IMR-90 (cell line): ENCODE measurements around the gene GLMN. TPM values are rescaled to one million over a fixed set of nuclear protein-coding genes. Genes with fewer than 3 reads are reported as not detected.

Source experiments
- ATAC-seq: fragments of 200-7000 bp; cut with Tn5 transposase; 2 replicates; pipeline ENCODE4 v1.9.1; 2020; ENCODE audit warnings: low read depth, mild to moderate bottlenecking, moderate library complexity
- BruUV-seq: library from RNA; stranded (reverse); fragments of 400-500 nt; replicated peaks from 2 replicates; lab custom pipeline; 2021; lab: Mats Ljungman, UMichigan
- CTCF ChIA-PET: fragments of 300-600 bp; formaldehyde crosslinking; extraction: SDS; loops from one replicate; lab custom pipeline; 2021; ENCODE audit warnings: antibody characterized with exemption; lab: Yijun Ruan, JAX
- POLR2A ChIA-PET: fragments of 300-600 bp; sonication (Branson Sonifier 250); formaldehyde crosslinking; loops from one replicate; lab custom pipeline; 2022; ENCODE audit warnings: antibody characterized with exemption; ENCODE audit not compliant: unreplicated experiment; lab: Charles Lee
- DNase-seq: peaks from one replicate; pipeline ENCODE4 v3.0.0; 2013
- H2AFZ ChIP-seq: replicated peaks from 2 replicates; pipeline ENCODE3; 2013; ENCODE audit warnings: low read length, mild to moderate bottlenecking; ENCODE audit not compliant: poor library complexity
- H2AK5ac ChIP-seq: 2 replicates; pipeline ENCODE4 v1.6.1; 2013; ENCODE audit warnings: low read depth, low read length, inconsistent platforms
- H2AK9ac ChIP-seq: replicated peaks from 2 replicates; pipeline ENCODE3; 2013; ENCODE audit warnings: mild to moderate bottlenecking, low read depth, low read length, moderate library complexity; ENCODE audit not compliant: poor library complexity
- H2BK120ac ChIP-seq: 2 replicates; pipeline ENCODE4 v1.6.1; 2013; ENCODE audit warnings: low read depth, low read length, inconsistent platforms
- H2BK15ac ChIP-seq: 3 replicates; pipeline ENCODE4 v1.6.1; 2013; ENCODE audit warnings: low read depth, low read length, inconsistent platforms
- H2BK20ac ChIP-seq: 2 replicates; pipeline ENCODE4 v1.6.1; 2013; ENCODE audit warnings: low read depth, mild to moderate bottlenecking, inconsistent platforms, low read length, moderate library complexity
- H2BK5ac ChIP-seq: 2 replicates; pipeline ENCODE4 v1.6.1; 2013; ENCODE audit warnings: mild to moderate bottlenecking, low read depth, low read length, inconsistent platforms; ENCODE audit not compliant: poor library complexity, severe bottlenecking
- H3K14ac ChIP-seq: replicated peaks from 2 replicates; pipeline ENCODE4 v1.6.1; 2013; ENCODE audit warnings: low read depth, low read length, inconsistent platforms
- H3K18ac ChIP-seq: 2 replicates; pipeline ENCODE4 v1.6.1; 2013; ENCODE audit warnings: low read depth, low read length, control low read depth
- H3K23ac ChIP-seq: 2 replicates; pipeline ENCODE4 v1.6.1; 2013; ENCODE audit warnings: low read depth, low read length, inconsistent platforms
- H3K27ac ChIP-seq: 2 replicates; pipeline ENCODE4 v1.5.1; 2013; ENCODE audit warnings: mild to moderate bottlenecking, control low read depth, low read length; ENCODE audit not compliant: insufficient read depth
- H3K27me3 ChIP-seq: 2 replicates; pipeline ENCODE4 v1.6.1; 2013; ENCODE audit warnings: low read length; ENCODE audit not compliant: control insufficient read depth, insufficient read depth
- H3K36me3 ChIP-seq: 2 replicates; pipeline ENCODE4 v1.6.1; 2013; ENCODE audit warnings: low read length, mixed read lengths; ENCODE audit not compliant: control insufficient read depth, insufficient read depth
- H3K4ac ChIP-seq: 2 replicates; pipeline ENCODE4 v1.6.1; 2013; ENCODE audit warnings: low read depth, low read length, inconsistent platforms
- H3K4me1 ChIP-seq: 2 replicates; pipeline ENCODE4 v1.6.1; 2013; ENCODE audit warnings: low read length, mixed read lengths; ENCODE audit not compliant: control insufficient read depth, insufficient read depth
- H3K4me2 ChIP-seq: 2 replicates; pipeline ENCODE4 v1.6.1; 2013; ENCODE audit warnings: low read depth, mild to moderate bottlenecking, control low read depth, low read length, moderate library complexity
- H3K4me3 ChIP-seq: 2 replicates; pipeline ENCODE4 v1.5.1; 2013; ENCODE audit warnings: low read depth, mild to moderate bottlenecking, control low read depth, low read length, moderate library complexity; ENCODE audit not compliant: insufficient read depth
- H3K56ac ChIP-seq: 2 replicates; pipeline ENCODE4 v1.6.1; 2013; ENCODE audit warnings: low read length, inconsistent platforms; ENCODE audit not compliant: insufficient read depth; ENCODE audit errors: extremely low read depth
- H3K79me1 ChIP-seq, 2 experiments: 2 replicates each; pipeline ENCODE4 v1.6.1; 2013; ENCODE audit warnings: low read length in 2 of 2, inconsistent platforms in 1 of 2, low read depth in 1 of 2
- H3K9ac ChIP-seq: 2 replicates; pipeline ENCODE4 v1.6.1; 2013; ENCODE audit warnings: low read depth, low read length, control low read depth
- H3K9me1 ChIP-seq: 2 replicates; pipeline ENCODE4 v1.6.1; 2013; ENCODE audit warnings: low read length, inconsistent platforms; ENCODE audit not compliant: insufficient read depth
- H3K9me3 ChIP-seq: 2 replicates; pipeline ENCODE4 v1.6.1; 2013; ENCODE audit warnings: low read length; ENCODE audit not compliant: control insufficient read depth, insufficient read depth
- H4K20me1 ChIP-seq: 2 replicates; pipeline ENCODE4 v1.6.1; 2013; ENCODE audit warnings: low read length, inconsistent platforms; ENCODE audit not compliant: insufficient read depth
- H4K5ac ChIP-seq: 2 replicates; pipeline ENCODE4 v1.6.1; 2013; ENCODE audit warnings: mild to moderate bottlenecking, low read depth, low read length, control low read depth
- H4K8ac ChIP-seq, 2 experiments: 2 replicates each; pipeline ENCODE4 v1.6.1; 2013; ENCODE audit warnings: low read depth in 2 of 2, low read length in 2 of 2, control low read depth in 1 of 2, inconsistent platforms in 1 of 2
- H4K91ac ChIP-seq: 2 replicates; pipeline ENCODE4 v1.6.1; 2013; ENCODE audit warnings: low read depth, low read length, inconsistent platforms; ENCODE audit not compliant: insufficient read depth
- MXI1 ChIP-seq: IDR thresholded peaks from 2 replicates; pipeline ENCODE4 v1.6.1; 2012; ENCODE audit warnings: low read depth, mild to moderate bottlenecking, low read length, moderate library complexity, borderline replicate concordance
- RCOR1 ChIP-seq: IDR thresholded peaks from 2 replicates; pipeline ENCODE4 v1.6.1; 2012; ENCODE audit warnings: mild to moderate bottlenecking, low read length, improper control_type of control experiment; ENCODE audit not compliant: insufficient replicate concordance
- USF2 ChIP-seq: fragments of 150-350 bp; IDR thresholded peaks from 2 replicates; pipeline ENCODE4 v1.6.1; 2017; ENCODE audit warnings: mild to moderate bottlenecking, antibody characterized with exemption, low read length, low read depth
- WGBS, 2 experiments: methylation state at CpG; one replicate each; pipeline versions ENCODE4 v1.1.5 to v1.1.7; 2013; ENCODE audit warnings: missing lambda C conversion rate in 2 of 2; ENCODE audit not compliant: insufficient read length in 1 of 2; ENCODE audit errors: extremely low coverage in 2 of 2; 5-methylcytosine and 5-hydroxymethylcytosine counted together
- dilution Hi-C: fragments of 300-500 bp; cut with HindIII; formaldehyde crosslinking; loops from one replicate; pipeline ENCODE4 v1.14.3; 2018; ENCODE audit warnings: low sequenced_read_pairs; ENCODE audit not compliant: unreplicated experiment
- in situ Hi-C: fragments of 300-500 bp; cut with MboI; formaldehyde crosslinking; loops from 3 replicates; pipeline ENCODE4 v1.14.3; 2019; ENCODE audit warnings: low sequenced_read_pairs, inconsistent platforms, mixed read lengths
- intact Hi-C: fragments of 100-400 bp; cut with micrococcal nuclease; formaldehyde crosslinking; loops from 2 replicates; pipeline ENCODE4 v1.10.0; 2022
- polyA plus RNA-seq, 3 experiments: library from polyadenylated mRNA; depleted of rRNA; stranded (reverse); fragments of >200 nt; gene quantifications; 2 replicates each; pipeline ENCODE4 v1.2.3, GENCODE V29; 2012; ENCODE audit warnings: low replicate concordance in 1 of 3
- total RNA-seq: library from RNA; depleted of rRNA; stranded (reverse); fragments of >200 nt; gene quantifications from 2 replicates; pipeline ENCODE4 v1.2.3, GENCODE V29; 2012

The GLMN gene
- total and polyA plus RNA-seq, 2 of the 4 experiments (the other 2 are of a cell fraction), result 4.1 to 4.7 TPM

- intact Hi-C loops, result no loop called here
- Histone ChIP-seq H2BK15ac (no peak overlapping the region), H3K27ac (no peak overlapping the region), H3K36me3 (peaks cover 22% of the 10 kb centered on the region), H2AFZ (no peak overlapping the region), H3K4me1 (no peaks in the 10 kb centered on the region), H3K14ac (no peak overlapping the region), H2BK20ac (no peak overlapping the region), H2BK5ac (no peak overlapping the region), H4K5ac (no peak overlapping the region), H3K9me3 (peaks cover 7% of the 10 kb centered on the region), H3K23ac (no peak overlapping the region), H3K4me3 (no peak overlapping the region), H2BK120ac (no peak overlapping the region), H3K9me1 (no peaks in the 10 kb centered on the region), H2AK5ac (no peak overlapping the region), H3K9ac (no peak overlapping the region), H4K91ac (no peak overlapping the region), H4K20me1 (no peaks in the 10 kb centered on the region; the same call in 1 of the 2 replicates), H3K4ac (no peak overlapping the region), H3K18ac (no peak overlapping the region), H3K27me3 (no peaks in the 10 kb centered on the region), H4K8ac (no peak overlapping the region), H3K4me2 (no peak overlapping the region), H3K79me1 (peaks cover 3 to 15% of the 10 kb centered on the region in 2 experiments; a peak in 1 of 4 replicates), H2AK9ac (no peak overlapping the region), H3K56ac (no peak overlapping the region)
- CTCF ChIA-PET, result no interaction called here
- dilution Hi-C loops, result no loop called here
- POLR2A ChIA-PET, result no interaction called here
- no CpG with 5 or more reads among the region's 4 CpGs for WGBS, 2 experiments
- TF ChIP-seq USF2 (no peak), RCOR1 (no peak), MXI1 (no peak)
- in situ Hi-C loops, result no loop called here
- no peak for DNase-seq
- BruUV-seq, result no TSS peak
- ATAC-seq, result no peak
Observed at GRCh38 chr1:92327794-92328193, 29.0 kb upstream of the GLMN start.
